IMR-90 (cell line): ENCODE measurements around the gene ORMDL3. TPM values are rescaled to one million over a fixed set of nuclear protein-coding genes. Genes with fewer than 3 reads are reported as not detected.

Experiments
- ATAC-seq: fragments of 200-7000 bp; cut with Tn5 transposase; 2 replicates; pipeline ENCODE4 v1.9.1; 2020; ENCODE audit warnings: low read depth, mild to moderate bottlenecking, moderate library complexity
- BruUV-seq: library from RNA; stranded (reverse); fragments of 400-500 nt; replicated peaks from 2 replicates; lab custom pipeline; 2021; lab: Mats Ljungman, UMichigan
- CTCF ChIA-PET: fragments of 300-600 bp; formaldehyde crosslinking; extraction: SDS; loops from one replicate; lab custom pipeline; 2021; ENCODE audit warnings: antibody characterized with exemption; lab: Yijun Ruan, JAX
- POLR2A ChIA-PET: fragments of 300-600 bp; sonication (Branson Sonifier 250); formaldehyde crosslinking; loops from one replicate; lab custom pipeline; 2022; ENCODE audit warnings: antibody characterized with exemption; ENCODE audit not compliant: unreplicated experiment; lab: Charles Lee
- DNase-seq: peaks from one replicate; pipeline ENCODE4 v3.0.0; 2013
- H2AFZ ChIP-seq: replicated peaks from 2 replicates; pipeline ENCODE3; 2013; ENCODE audit warnings: low read length, mild to moderate bottlenecking; ENCODE audit not compliant: poor library complexity
- H2AK5ac ChIP-seq: 2 replicates; pipeline ENCODE4 v1.6.1; 2013; ENCODE audit warnings: low read depth, low read length, inconsistent platforms
- H2AK9ac ChIP-seq: replicated peaks from 2 replicates; pipeline ENCODE3; 2013; ENCODE audit warnings: mild to moderate bottlenecking, low read depth, low read length, moderate library complexity; ENCODE audit not compliant: poor library complexity
- H2BK120ac ChIP-seq: 2 replicates; pipeline ENCODE4 v1.6.1; 2013; ENCODE audit warnings: low read depth, low read length, inconsistent platforms
- H2BK15ac ChIP-seq: 3 replicates; pipeline ENCODE4 v1.6.1; 2013; ENCODE audit warnings: low read depth, low read length, inconsistent platforms
- H2BK20ac ChIP-seq: 2 replicates; pipeline ENCODE4 v1.6.1; 2013; ENCODE audit warnings: low read depth, mild to moderate bottlenecking, inconsistent platforms, low read length, moderate library complexity
- H2BK5ac ChIP-seq: 2 replicates; pipeline ENCODE4 v1.6.1; 2013; ENCODE audit warnings: mild to moderate bottlenecking, low read depth, low read length, inconsistent platforms; ENCODE audit not compliant: poor library complexity, severe bottlenecking
- H3K14ac ChIP-seq: replicated peaks from 2 replicates; pipeline ENCODE4 v1.6.1; 2013; ENCODE audit warnings: low read depth, low read length, inconsistent platforms
- H3K18ac ChIP-seq: 2 replicates; pipeline ENCODE4 v1.6.1; 2013; ENCODE audit warnings: low read depth, low read length, control low read depth
- H3K23ac ChIP-seq: 2 replicates; pipeline ENCODE4 v1.6.1; 2013; ENCODE audit warnings: low read depth, low read length, inconsistent platforms
- H3K27ac ChIP-seq: 2 replicates; pipeline ENCODE4 v1.5.1; 2013; ENCODE audit warnings: mild to moderate bottlenecking, control low read depth, low read length; ENCODE audit not compliant: insufficient read depth
- H3K27me3 ChIP-seq: 2 replicates; pipeline ENCODE4 v1.6.1; 2013; ENCODE audit warnings: low read length; ENCODE audit not compliant: control insufficient read depth, insufficient read depth
- H3K36me3 ChIP-seq: 2 replicates; pipeline ENCODE4 v1.6.1; 2013; ENCODE audit warnings: low read length, mixed read lengths; ENCODE audit not compliant: control insufficient read depth, insufficient read depth
- H3K4ac ChIP-seq: 2 replicates; pipeline ENCODE4 v1.6.1; 2013; ENCODE audit warnings: low read depth, low read length, inconsistent platforms
- H3K4me1 ChIP-seq: 2 replicates; pipeline ENCODE4 v1.6.1; 2013; ENCODE audit warnings: low read length, mixed read lengths; ENCODE audit not compliant: control insufficient read depth, insufficient read depth
- H3K4me2 ChIP-seq: 2 replicates; pipeline ENCODE4 v1.6.1; 2013; ENCODE audit warnings: low read depth, mild to moderate bottlenecking, control low read depth, low read length, moderate library complexity
- H3K4me3 ChIP-seq: 2 replicates; pipeline ENCODE4 v1.5.1; 2013; ENCODE audit warnings: low read depth, mild to moderate bottlenecking, control low read depth, low read length, moderate library complexity; ENCODE audit not compliant: insufficient read depth
- H3K56ac ChIP-seq: 2 replicates; pipeline ENCODE4 v1.6.1; 2013; ENCODE audit warnings: low read length, inconsistent platforms; ENCODE audit not compliant: insufficient read depth; ENCODE audit errors: extremely low read depth
- H3K79me1 ChIP-seq, 2 experiments: 2 replicates each; pipeline ENCODE4 v1.6.1; 2013; ENCODE audit warnings: low read length in 2 of 2, inconsistent platforms in 1 of 2, low read depth in 1 of 2
- H3K9ac ChIP-seq: 2 replicates; pipeline ENCODE4 v1.6.1; 2013; ENCODE audit warnings: low read depth, low read length, control low read depth
- H3K9me1 ChIP-seq: 2 replicates; pipeline ENCODE4 v1.6.1; 2013; ENCODE audit warnings: low read length, inconsistent platforms; ENCODE audit not compliant: insufficient read depth
- H3K9me3 ChIP-seq: 2 replicates; pipeline ENCODE4 v1.6.1; 2013; ENCODE audit warnings: low read length; ENCODE audit not compliant: control insufficient read depth, insufficient read depth
- H4K20me1 ChIP-seq: 2 replicates; pipeline ENCODE4 v1.6.1; 2013; ENCODE audit warnings: low read length, inconsistent platforms; ENCODE audit not compliant: insufficient read depth
- H4K5ac ChIP-seq: 2 replicates; pipeline ENCODE4 v1.6.1; 2013; ENCODE audit warnings: mild to moderate bottlenecking, low read depth, low read length, control low read depth
- H4K8ac ChIP-seq, 2 experiments: 2 replicates each; pipeline ENCODE4 v1.6.1; 2013; ENCODE audit warnings: low read depth in 2 of 2, low read length in 2 of 2, control low read depth in 1 of 2, inconsistent platforms in 1 of 2
- H4K91ac ChIP-seq: 2 replicates; pipeline ENCODE4 v1.6.1; 2013; ENCODE audit warnings: low read depth, low read length, inconsistent platforms; ENCODE audit not compliant: insufficient read depth
- RAD21 ChIP-seq: IDR thresholded peaks from 2 replicates; pipeline ENCODE4 v1.6.1; 2012; ENCODE audit warnings: low read length, improper control_type of control experiment
- WGBS, 2 experiments: methylation state at CpG; one replicate each; pipeline versions ENCODE4 v1.1.5 to v1.1.7; 2013; ENCODE audit warnings: missing lambda C conversion rate in 2 of 2; ENCODE audit not compliant: insufficient read length in 1 of 2; ENCODE audit errors: extremely low coverage in 2 of 2; 5-methylcytosine and 5-hydroxymethylcytosine counted together
- dilution Hi-C: fragments of 300-500 bp; cut with HindIII; formaldehyde crosslinking; loops from one replicate; pipeline ENCODE4 v1.14.3; 2018; ENCODE audit warnings: low sequenced_read_pairs; ENCODE audit not compliant: unreplicated experiment
- in situ Hi-C: fragments of 300-500 bp; cut with MboI; formaldehyde crosslinking; loops from 3 replicates; pipeline ENCODE4 v1.14.3; 2019; ENCODE audit warnings: low sequenced_read_pairs, inconsistent platforms, mixed read lengths
- intact Hi-C: fragments of 100-400 bp; cut with micrococcal nuclease; formaldehyde crosslinking; loops from 2 replicates; pipeline ENCODE4 v1.10.0; 2022
- polyA plus RNA-seq, 3 experiments: library from polyadenylated mRNA; depleted of rRNA; stranded (reverse); fragments of >200 nt; gene quantifications; 2 replicates each; pipeline ENCODE4 v1.2.3, GENCODE V29; 2012; ENCODE audit warnings: low replicate concordance in 1 of 3
- total RNA-seq: library from RNA; depleted of rRNA; stranded (reverse); fragments of >200 nt; gene quantifications from 2 replicates; pipeline ENCODE4 v1.2.3, GENCODE V29; 2012

The ORMDL3 gene
- total and polyA plus RNA-seq, 2 of the 4 experiments (the other 2 are of a cell fraction) = 45.7 to 78.6 TPM

GRCh38 chr17:39944393-39944711 is 17.0 kb upstream of the ORMDL3 start:
- Histone ChIP-seq H3K14ac (no peak overlapping the region), H2BK120ac (no peak overlapping the region), H2BK20ac (no peak overlapping the region), H3K4me1 (peaks cover 4% of the 10 kb centered on the region), H4K20me1 (no peaks in the 10 kb centered on the region; the same call in 1 of the 2 replicates), H4K8ac (no peak overlapping the region), H3K23ac (no peak overlapping the region), H2BK5ac (no peak overlapping the region), H2AFZ (no peak overlapping the region), H2AK5ac (no peak overlapping the region), H3K4me2 (no peak overlapping the region), H3K27ac (no peak overlapping the region), H3K9me3 (no peaks in the 10 kb centered on the region), H3K36me3 (no peaks in the 10 kb centered on the region), H3K4me3 (no peak overlapping the region), H2BK15ac (no peak overlapping the region), H4K91ac (no peak overlapping the region), H3K56ac (no peak overlapping the region), H3K9me1 (peaks cover 5% of the 10 kb centered on the region), H4K5ac (no peak overlapping the region), H3K18ac (no peak overlapping the region), H3K9ac (no peak overlapping the region), H3K79me1 (no peaks in the 10 kb centered on the region), H3K27me3 (peaks cover 7% of the 10 kb centered on the region), H2AK9ac (no peak overlapping the region), H3K4ac (no peak overlapping the region)
- CTCF ChIA-PET = interaction anchor here (0.6 kb wide), 1 partner anchor 502 kb away, joined by 6 read pairs; no protein-coding TSS in a partner anchor
- 82% methylated on average over 7 of the region's 16 CpGs; no CpG with 5 or more reads in 1 of the 2 experiments for WGBS, 2 experiments
- no peak for ATAC-seq
- POLR2A ChIA-PET = no interaction called here
- in situ Hi-C loops = no loop called here
- intact Hi-C loops = no loop called here
- no peak for TF ChIP-seq RAD21
- dilution Hi-C loops = no loop called here
- no TSS peak for BruUV-seq
- DNase-seq = no peak
